GM21381 (cell line): Measurements from ENCODE around the gene CAMK2N2.
"Not testable (repeated sequence)": the region's sequence is repeated elsewhere in the genome, so short reads cannot be mapped to it uniquely, and the experiment has no call there.

ENCODE experiments used
- ATAC-seq: cut with Tn5 transposase; IDR thresholded peaks from one replicate; pipeline ENCODE4 v1.9.1; 2021; ENCODE audit warnings: mild to moderate bottlenecking, moderate library complexity; ENCODE audit not compliant: unreplicated experiment

Gene CAMK2N2

GRCh38 chr3:184275961-184276910 is 14.9 kb upstream of the CAMK2N2 start, which contains the start of gene ECE2:
TSS of gene ECE2 (plus strand) at chr3:184276022. CDS start at chr3:184276154, 132 bp downstream.
- ATAC-seq, result no peak

GRCh38 chr3:184275381-184275701 is 14.0 kb upstream of the CAMK2N2 start:
- no peak for ATAC-seq

GRCh38 chr3:184272269-184272668 is 10.9 kb upstream of the CAMK2N2 start:
- ATAC-seq, result no peak

- ATAC-seq, result not testable (repeated sequence)
Measured at GRCh38 chr3:184267249-184267648, 5.9 kb upstream of the CAMK2N2 start.

GRCh38 chr3:184262764-184263179 is 1.4 kb upstream of the CAMK2N2 start:
- ATAC-seq, result no peak

GRCh38 chr3:184261854-184262763 is 756 bp upstream of the CAMK2N2 start:
- no peak for ATAC-seq

- no peak for ATAC-seq
Measured at GRCh38 chr3:184260724-184261269, 556 bp downstream of the CAMK2N2 start.

- no peak for ATAC-seq
Measured at GRCh38 chr3:184259878-184260723, 1.3 kb downstream of the CAMK2N2 start.

- no peak for ATAC-seq
Measured at GRCh38 chr3:184259396-184259877, 1.9 kb downstream of the CAMK2N2 start.

- no peak for ATAC-seq
Measured at GRCh38 chr3:184258926-184259325, 2.4 kb downstream of the CAMK2N2 start.

- ATAC-seq, result no peak
Measured at GRCh38 chr3:184257083-184257915, 4.1 kb downstream of the CAMK2N2 start.

GRCh38 chr3:184255291-184256039 is 5.9 kb downstream of the CAMK2N2 start:
- ATAC-seq, result no peak

- peak; percentile 60 for ATAC-seq
Measured at GRCh38 chr3:184250167-184250828, 11.1 kb downstream of the CAMK2N2 start.

- peak; percentile 87 for ATAC-seq
Measured at GRCh38 chr3:184249412-184250166, 11.8 kb downstream of the CAMK2N2 start, which contains the start of gene EEF1AKMT4. TSS of gene EEF1AKMT4 (plus strand) at chr3:184249672. CDS start at chr3:184249695, 23 bp downstream.

- peak; percentile 50 for ATAC-seq
Measured at GRCh38 chr3:184248454-184249411, 12.6 kb downstream of the CAMK2N2 start, which contains the start of gene ALG3. TSS of gene ALG3 (minus strand) at chr3:184248962. CDS start at chr3:184248940, 22 bp downstream.

GRCh38 chr3:184242297-184242685 is 19.1 kb downstream of the CAMK2N2 start:
- no peak for ATAC-seq
